Tibial nerve (tissue), 4 donors: ENCODE data around the gene DUSP1. TPM values are rescaled to one million over a fixed set of nuclear protein-coding genes. Genes with fewer than 3 reads are reported as not detected.
A peak's percentile ranks its signal among the peaks of the same experiment; 100 is the strongest.

Experiments
- DNase-seq, 2 donors: peaks; one replicate each; pipeline ENCODE4 v3.0.0-alpha.2; 2019; ENCODE audit warnings: low spot score in 2 of 2
- H3K27ac ChIP-seq, 4 donors: fragments of 200-600 bp; sonication (generic) in 3 of 4; one replicate each; pipeline ENCODE4 v1.5.1; 2017 to 2019; ENCODE audit warnings: mild to moderate bottlenecking in 1 of 4
- H3K27me3 ChIP-seq, 2 donors: fragments of 200-600 bp; sonication (generic) in 1 of 2; one replicate each; pipeline versions ENCODE4 v1.5.1 to v1.6.0; 2017 to 2019
- H3K36me3 ChIP-seq, 3 donors: fragments of 200-600 bp; sonication (generic); one replicate each; pipeline ENCODE4 v1.5.1; 2018 to 2019
- H3K4me1 ChIP-seq, 4 donors: fragments of 200-600 bp; sonication (generic) in 3 of 4; one replicate each; pipeline ENCODE4 v1.5.1; 2017 to 2019
- H3K4me3 ChIP-seq, 4 donors: fragments of 200-600 bp; sonication (generic) in 3 of 4; one replicate each; pipeline ENCODE4 v1.5.1; 2017 to 2019; ENCODE audit warnings: mild to moderate bottlenecking in 1 of 4, moderate library complexity in 1 of 4
- H3K9me3 ChIP-seq, 4 donors: fragments of 200-600 bp; sonication (generic) in 3 of 4; one replicate each; pipeline ENCODE4 v1.5.1; 2017 to 2019
- CTCF ChIP-seq, 5 experiments: fragments of 200-600 bp in 3 of 5; fragments of 450-650 bp in 2 of 5; sonication (generic) in 3 of 5; IDR thresholded peaks; one replicate each; pipeline ENCODE4 v1.5.1; 2016 to 2019; ENCODE audit warnings: antibody characterized with exemption in 5 of 5, mild to moderate bottlenecking in 3 of 5, moderate library complexity in 2 of 5
- EP300 ChIP-seq, 2 donors: sonication (generic); formaldehyde crosslinking; IDR thresholded peaks; one replicate each; pipeline ENCODE4 v1.6.1; 2017; ENCODE audit warnings: antibody characterized with exemption in 2 of 2, mild to moderate bottlenecking in 1 of 2
- POLR2A ChIP-seq, 2 donors: fragments of 450-650 bp; IDR thresholded peaks; one replicate each; pipeline ENCODE4 v1.6.1; 2017; ENCODE audit warnings: antibody characterized with exemption in 2 of 2, mild to moderate bottlenecking in 2 of 2, moderate library complexity in 2 of 2
- WGBS, 2 donors: methylation state at CpG; one replicate each; pipeline ENCODE4 v1.1.5; 2018; 5-methylcytosine and 5-hydroxymethylcytosine counted together
- total RNA-seq, 4 donors: library from RNA; depleted of rRNA; stranded (reverse); fragments of >200 nt; gene quantifications; one replicate each; pipeline ENCODE4 v1.1.0, GENCODE V29; 2016

The DUSP1 gene
- total RNA-seq, 4 donors from 2014 or later = 1,787 to 2,412 (median 1,885) TPM

GRCh38 chr5:172732201-172732865 is 38.7 kb downstream of the DUSP1 start:
- Histone ChIP-seq H3K36me3 (no peaks in the 10 kb centered on the region), H3K4me3 (no peak overlapping the region), H3K9me3 (no peaks in the 10 kb centered on the region), H3K4me1 (peaks cover 0 to 39% (median 24%) of the 10 kb centered on the region in 4 donors), H3K27ac (peak overlapping the region; percentile 79 to 96 (median 89)), H3K27me3 (no peaks in the 10 kb centered on the region)
- 90 to 95% methylated on average over 13 to 14 of the region's 14 CpGs for WGBS, 2 donors
- no peak for DNase-seq
- no peak for TF ChIP-seq EP300 (IDR thresholded peaks at IDR 0.05)
- no peak for TF ChIP-seq POLR2A (IDR thresholded peaks at IDR 0.05)
- no peak for TF ChIP-seq CTCF (IDR thresholded peaks at IDR 0.05)

GRCh38 chr5:172731680-172732074 is 39.3 kb downstream of the DUSP1 start:
- no peaks in the 10 kb centered on the region for H3K36me3 ChIP-seq
- DNase-seq = no peak
- no peak overlapping the region for H3K4me3 ChIP-seq
- H3K9me3 ChIP-seq = no peaks in the 10 kb centered on the region
- TF ChIP-seq POLR2A (IDR thresholded peaks at IDR 0.05) (no peak), EP300 (IDR thresholded peaks at IDR 0.05) (no peak), CTCF (IDR thresholded peaks at IDR 0.05) (no peak)
- peaks cover 0 to 39% (median 24%) of the 10 kb centered on the region in 4 donors for H3K4me1 ChIP-seq
- WGBS, 2 donors = 86 to 92% methylated on average over 9 of the region's 9 CpGs
- H3K27ac ChIP-seq = peak overlapping the region in 3 of 4 donors; percentile 82 to 96 (median 96)
- no peaks in the 10 kb centered on the region for H3K27me3 ChIP-seq

GRCh38 chr5:172730981-172731679 is 39.9 kb downstream of the DUSP1 start:
- Histone ChIP-seq H3K4me1 (peaks cover 0 to 39% (median 24%) of the 10 kb centered on the region in 4 donors), H3K27ac (peak overlapping the region in 3 of 4 donors; percentile 10 to 96 (median 96)), H3K9me3 (no peaks in the 10 kb centered on the region), H3K27me3 (no peaks in the 10 kb centered on the region), H3K4me3 (no peak overlapping the region), H3K36me3 (no peaks in the 10 kb centered on the region)
- TF ChIP-seq POLR2A (IDR thresholded peaks at IDR 0.05) = no peak
- no peak for TF ChIP-seq EP300 (IDR thresholded peaks at IDR 0.05)
- no peak for TF ChIP-seq CTCF (IDR thresholded peaks at IDR 0.05)
- WGBS, 2 donors = 83 to 84% methylated on average over 10 to 16 of the region's 16 CpGs
- no peak for DNase-seq

GRCh38 chr5:172730222-172730621 is 40.8 kb downstream of the DUSP1 start:
- Histone ChIP-seq H3K4me3 (no peak overlapping the region), H3K27ac (no peak overlapping the region), H3K27me3 (no peaks in the 10 kb centered on the region), H3K9me3 (no peaks in the 10 kb centered on the region), H3K36me3 (no peaks in the 10 kb centered on the region), H3K4me1 (peaks cover 0 to 36% (median 24%) of the 10 kb centered on the region in 4 donors)
- WGBS, 2 donors = 92 to 97% methylated on average over 6 of the region's 6 CpGs
- DNase-seq = no peak
- TF ChIP-seq EP300 (IDR thresholded peaks at IDR 0.05) (no peak), CTCF (IDR thresholded peaks at IDR 0.05) (no peak), POLR2A (IDR thresholded peaks at IDR 0.05) (no peak)

- H3K27me3 ChIP-seq = no peaks in the 10 kb centered on the region
- TF ChIP-seq CTCF (IDR thresholded peaks at IDR 0.05) (no peak), EP300 (IDR thresholded peaks at IDR 0.05) (no peak), POLR2A (IDR thresholded peaks at IDR 0.05) (no peak)
- peaks cover 0 to 38% (median 25%) of the 10 kb centered on the region in 4 donors for H3K4me1 ChIP-seq
- no peak overlapping the region for H3K4me3 ChIP-seq
- no peak for DNase-seq
- H3K27ac ChIP-seq = no peak overlapping the region
- WGBS, 2 donors = 90 to 94% methylated on average over 12 to 13 of the region's 13 CpGs
- no peaks in the 10 kb centered on the region for H3K36me3 ChIP-seq
- no peaks in the 10 kb centered on the region for H3K9me3 ChIP-seq
These were observed 41.4 kb downstream of the DUSP1 start for GRCh38 chr5:172729588-172729987.
